ENCODE results near the gene TEAD2.

GRCh38 chr19:49380391-49380790 lies 18.2 kb upstream of the TEAD2 start:
- TF ChIP-seq CTCF (IDR thresholded peaks at IDR 0.05; ENCODE audit: low read depth, low read length, poor library complexity, severe bottlenecking) (no peak), EZH2phosphoT487 (IDR thresholded peaks at IDR 0.05; ENCODE audit: borderline replicate concordance, low read length) (no peak)

Data from DOHH2 (cell line).